RWPE2 (cell line): ENCODE measurements around the gene ARFGAP2.

Experiments used
- ATAC-seq: fragments of 200-7000 bp; cut with Tn5 transposase; 3 replicates; pipeline ENCODE4 v1.9.1; 2021; ENCODE audit warnings: low read depth
- DNase-seq: peaks from one replicate; pipeline ENCODE4 v3.0.0-alpha.2; 2020; ENCODE audit warnings: low spot score
- H3K27ac ChIP-seq: fragments of 450-650 bp; 2 replicates; pipeline ENCODE4 v1.5.1; 2017; ENCODE audit warnings: mild to moderate bottlenecking; ENCODE audit not compliant: poor library complexity, severe bottlenecking
- H3K27me3 ChIP-seq: fragments of 250-450 bp; sonication (Bioruptor Pico); 2 replicates; pipeline ENCODE4 v1.5.1; 2021; ENCODE audit warnings: mild to moderate bottlenecking, moderate library complexity; ENCODE audit not compliant: insufficient read depth, poor library complexity, severe bottlenecking
- H3K36me3 ChIP-seq: fragments of 250-450 bp; sonication (Bioruptor Pico); 2 replicates; pipeline ENCODE4 v1.5.1; 2020; ENCODE audit warnings: low read depth, mild to moderate bottlenecking, moderate library complexity
- H3K4me1 ChIP-seq: fragments of 250-450 bp; sonication (Bioruptor Pico); 2 replicates; pipeline ENCODE4 v1.5.1; 2021; ENCODE audit warnings: mild to moderate bottlenecking, moderate library complexity; ENCODE audit not compliant: insufficient read depth, poor library complexity, severe bottlenecking
- H3K4me3 ChIP-seq: fragments of 250-450 bp; sonication (Bioruptor Pico); 2 replicates; pipeline ENCODE4 v1.5.1; 2021; ENCODE audit warnings: mild to moderate bottlenecking, moderate library complexity; ENCODE audit not compliant: severe bottlenecking
- H3K9me3 ChIP-seq: fragments of 250-450 bp; sonication (Bioruptor Pico); 2 replicates; pipeline ENCODE4 v1.5.1; 2021; ENCODE audit warnings: mild to moderate bottlenecking, moderate library complexity; ENCODE audit not compliant: severe bottlenecking
- CTCF ChIP-seq: fragments of 450-650 bp; IDR thresholded peaks from one replicate; pipeline ENCODE4 v1.5.1; 2017; ENCODE audit warnings: mild to moderate bottlenecking, moderate library complexity; ENCODE audit not compliant: poor library complexity, severe bottlenecking

Gene ARFGAP2

GRCh38 chr11:47187723-47188122 lies 11.0 kb upstream of the ARFGAP2 start:
- Histone ChIP-seq H3K27ac (peak overlapping the region; percentile 91), H3K9me3 (no peaks in the 10 kb centered on the region), H3K36me3 (no peaks in the 10 kb centered on the region), H3K27me3 (no peaks in the 10 kb centered on the region), H3K4me3 (peak overlapping the region; percentile 54), H3K4me1 (peaks cover 15% of the 10 kb centered on the region)
- ATAC-seq (no peak), DNase-seq (no peak)
- TF ChIP-seq CTCF = no peak

DNA sequence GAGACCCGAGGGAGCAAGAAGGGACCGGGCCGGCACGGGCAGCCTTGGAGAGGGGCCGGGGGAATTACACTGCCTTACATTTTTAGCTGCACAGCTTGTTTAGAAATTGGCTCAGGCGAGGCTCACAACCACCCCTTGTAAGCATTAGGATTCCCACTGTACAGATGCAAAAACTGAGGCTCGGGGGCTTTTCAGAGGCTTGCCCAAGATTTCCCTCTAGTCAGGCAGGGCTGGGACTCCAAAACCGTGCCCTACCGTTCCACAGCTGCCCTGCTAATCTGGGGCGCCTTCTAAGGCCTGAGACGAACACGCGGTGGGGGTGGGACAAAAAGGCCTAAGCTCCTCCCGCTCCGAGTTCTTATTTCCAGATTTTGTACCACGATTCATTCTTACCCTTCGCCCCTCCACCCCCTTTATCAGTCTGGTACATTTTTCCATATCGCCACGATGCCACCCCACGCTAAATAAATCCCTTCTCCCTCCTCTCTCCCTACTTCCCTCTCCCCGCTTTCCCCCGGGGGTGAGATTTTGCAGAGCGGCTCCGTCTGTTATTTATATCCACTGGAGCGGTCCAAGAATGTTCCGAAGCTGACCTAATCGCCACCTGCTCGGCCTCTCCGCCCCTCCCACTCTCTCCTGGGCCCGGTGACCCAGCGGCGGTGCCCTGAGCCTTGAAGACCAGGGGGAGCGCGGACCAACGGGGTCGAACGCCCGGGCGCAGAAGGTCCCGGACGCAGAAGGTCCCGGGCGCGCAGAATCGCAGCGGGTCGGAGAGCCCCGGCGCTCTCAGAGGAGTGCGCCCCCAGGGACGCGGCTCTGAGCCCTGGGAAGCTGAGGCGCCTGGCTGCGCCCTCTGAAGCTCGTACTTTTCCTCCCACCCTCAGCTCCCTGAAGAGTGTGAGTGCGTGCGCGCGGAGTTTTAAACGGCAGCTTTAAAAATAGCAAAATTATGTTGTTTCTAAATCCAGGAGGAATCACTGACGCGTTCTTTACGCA lies 10.3 kb upstream of the ARFGAP2 start:
- H3K27me3 ChIP-seq = no peaks in the 10 kb centered on the region
- DNase-seq (no peak), ATAC-seq (peak; percentile 19; the same call in 2 of the 3 replicates)
- no peak for TF ChIP-seq CTCF
- peak overlapping the region; percentile 91 for H3K27ac ChIP-seq
- H3K36me3 ChIP-seq = no peaks in the 10 kb centered on the region
- H3K4me1 ChIP-seq = peaks cover 15% of the 10 kb centered on the region
- H3K4me3 ChIP-seq = peak overlapping the region; percentile 54
- no peaks in the 10 kb centered on the region for H3K9me3 ChIP-seq

DNA sequence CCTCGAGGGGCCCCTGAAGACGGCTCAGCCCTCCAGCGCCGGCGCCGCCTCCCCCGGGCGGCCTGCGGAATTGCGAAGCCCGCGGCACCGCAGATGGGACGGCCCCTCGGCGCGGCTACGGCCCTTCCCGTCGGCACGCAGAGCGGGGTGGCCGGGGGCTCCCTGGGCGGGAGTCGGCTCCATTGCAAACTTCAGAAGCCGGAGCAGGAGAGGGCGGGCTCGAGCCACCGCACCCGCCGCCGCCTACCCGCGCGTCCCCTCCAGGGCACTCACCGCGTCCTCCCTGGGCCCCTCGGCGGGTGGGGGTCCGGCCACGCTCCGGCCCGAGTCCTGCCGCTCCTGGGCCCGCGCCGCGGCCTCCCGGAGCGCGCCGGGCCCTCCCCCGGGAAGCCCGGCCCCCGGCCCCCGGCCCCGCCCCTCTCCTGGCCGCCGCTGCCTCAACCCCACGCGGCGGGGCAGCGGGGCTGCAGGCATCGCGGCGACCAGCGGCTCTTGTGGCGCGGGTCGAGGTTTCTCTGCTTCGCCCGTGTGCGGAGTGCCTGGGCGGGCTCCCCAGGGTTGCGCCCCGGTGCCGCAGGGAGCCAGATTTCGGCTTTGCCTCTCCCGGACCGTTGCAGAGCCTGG lies 9.5 kb upstream of the ARFGAP2 start, which contains the start of gene PACSIN3:
Gene PACSIN3, minus strand, starts transcription at position 359 of the 624 bp plus-strand sequence. CDS start 3,707 bp downstream, outside the sequence.
- peaks cover 15% of the 10 kb centered on the region for H3K4me1 ChIP-seq
- H3K27ac ChIP-seq = peak within 1 kb of the TSS; percentile 91
- DNase-seq (peak; percentile 51), ATAC-seq (peak; percentile 36)
- H3K27me3 ChIP-seq = no peaks in the 10 kb centered on the region
- peak within 1 kb of the TSS; percentile 54 for H3K4me3 ChIP-seq
- H3K36me3 ChIP-seq = 0 out of 2 replicates have a peak, but pooled peaks cover 3% of the 10 kb centered on the region
- no peak for TF ChIP-seq CTCF
- no peaks in the 10 kb centered on the region for H3K9me3 ChIP-seq

DNA sequence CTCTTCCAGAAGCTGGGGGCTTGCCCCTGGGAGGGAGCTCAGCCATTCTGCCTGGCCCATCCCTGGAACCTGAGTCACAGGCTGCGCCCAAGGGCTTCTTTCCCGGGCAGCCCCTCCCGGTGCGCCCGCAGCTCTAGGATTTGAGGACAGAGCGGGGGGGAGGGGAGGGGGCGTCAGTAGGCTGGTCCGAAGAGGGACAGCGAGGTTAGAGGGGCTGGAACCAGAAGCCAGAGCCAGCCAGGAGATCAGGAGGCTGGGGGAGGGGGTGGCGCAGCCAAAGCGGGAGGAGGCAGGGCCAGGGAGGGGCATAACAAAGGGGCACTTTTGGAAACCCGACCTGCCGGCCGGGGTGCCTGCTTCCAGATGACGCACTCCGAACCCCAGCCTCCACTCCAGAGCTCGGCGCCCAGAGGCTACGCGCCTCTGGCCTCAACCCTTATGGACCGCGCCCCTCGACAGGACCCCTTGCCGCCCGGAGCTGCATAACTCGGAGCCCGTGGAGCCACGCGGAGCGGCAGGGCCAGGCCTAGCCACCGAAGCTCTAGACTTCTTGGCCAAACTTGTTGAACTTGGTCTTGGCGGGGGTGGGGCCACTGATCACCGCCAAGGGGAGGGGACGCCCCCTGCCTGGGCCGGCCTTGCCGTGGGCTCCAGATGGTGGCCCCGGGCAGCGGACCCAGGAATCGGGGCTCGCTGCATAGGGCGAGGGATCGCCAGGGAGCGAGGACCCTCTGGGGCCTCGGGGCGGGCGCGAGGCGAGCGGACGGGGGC lies 8.8 kb upstream of the ARFGAP2 start:
- peak; percentile 83 for DNase-seq
- no peak for TF ChIP-seq CTCF
- Histone ChIP-seq H3K36me3 (0 out of 2 replicates have a peak, but pooled peaks cover 3% of the 10 kb centered on the region), H3K27me3 (no peaks in the 10 kb centered on the region), H3K4me1 (peaks cover 15% of the 10 kb centered on the region), H3K9me3 (no peaks in the 10 kb centered on the region), H3K4me3 (peak overlapping the region; percentile 54), H3K27ac (peak overlapping the region; percentile 91)
- peak; percentile 67 for ATAC-seq
